SK-N-SH treated with all-trans-retinoic acid at 6 μM for 48 hours (cell line): ENCODE measurements around the gene RNMT.

Source experiments
- ATAC-seq: fragments of 200-7000 bp; cut with Tn5 transposase; 3 replicates; pipeline ENCODE4 v1.9.1; 2020; ENCODE audit warnings: mild to moderate bottlenecking, moderate library complexity
- ARNTL ChIP-seq: fragments of 450-650 bp; formaldehyde crosslinking; IDR thresholded peaks from 2 replicates; pipeline ENCODE4 v1.5.0; 2020; ENCODE audit warnings: low read depth, mild to moderate bottlenecking, moderate library complexity, borderline replicate concordance
- BACH2 ChIP-seq: fragments of 250-450 bp; sonication (Bioruptor Pico); IDR thresholded peaks from 2 replicates; pipeline ENCODE4 v1.9.0; 2021; ENCODE audit warnings: mild to moderate bottlenecking, borderline replicate concordance
- CREB5 ChIP-seq: fragments of 250-450 bp; sonication (Bioruptor Pico); IDR thresholded peaks from 2 replicates; pipeline ENCODE4 v1.5.1; 2020; ENCODE audit warnings: low read depth, mild to moderate bottlenecking, moderate library complexity
- CSDC2 ChIP-seq: fragments of 250-450 bp; sonication (Bioruptor Pico); IDR thresholded peaks from 2 replicates; pipeline ENCODE4 v1.5.0; 2020; ENCODE audit warnings: mild to moderate bottlenecking, moderate library complexity
- CSRNP3 ChIP-seq: fragments of 250-450 bp; sonication (Bioruptor Pico); IDR thresholded peaks from 2 replicates; pipeline ENCODE4 v1.5.1; 2021; ENCODE audit warnings: mild to moderate bottlenecking, moderate library complexity
- ESRRG ChIP-seq: fragments of 250-450 bp; sonication (Bioruptor Pico); IDR thresholded peaks from 2 replicates; pipeline ENCODE4 v1.6.1; 2021; ENCODE audit warnings: mild to moderate bottlenecking
- GLIS3 ChIP-seq: fragments of 250-450 bp; sonication (Bioruptor Pico); IDR thresholded peaks from 2 replicates; pipeline ENCODE4 v1.5.0; 2020; ENCODE audit warnings: mild to moderate bottlenecking, moderate library complexity
- OSR1 ChIP-seq: fragments of 250-450 bp; sonication (Bioruptor Pico); IDR thresholded peaks from 2 replicates; pipeline ENCODE4 v1.8.0; 2022; ENCODE audit warnings: moderate library complexity, mild to moderate bottlenecking, inconsistent platforms
- PATZ1 ChIP-seq: fragments of 250-450 bp; sonication (Bioruptor Pico); IDR thresholded peaks from 2 replicates; pipeline ENCODE4 v1.8.0; 2020; ENCODE audit warnings: mild to moderate bottlenecking, moderate library complexity, borderline replicate concordance
- POU6F1 ChIP-seq: fragments of 250-450 bp; sonication (Bioruptor Pico); IDR thresholded peaks from 2 replicates; pipeline ENCODE4 v1.8.0; 2021; ENCODE audit warnings: low read depth, mild to moderate bottlenecking, moderate library complexity, borderline replicate concordance
- PPARA ChIP-seq: fragments of 250-450 bp; sonication (Bioruptor Pico); IDR thresholded peaks from 2 replicates; pipeline ENCODE4 v1.5.0; 2020; ENCODE audit warnings: mild to moderate bottlenecking, borderline replicate concordance
- SNAI2 ChIP-seq: fragments of 250-450 bp; sonication (Bioruptor Pico); IDR thresholded peaks from 2 replicates; pipeline ENCODE4 v1.5.0; 2020; ENCODE audit warnings: mild to moderate bottlenecking, moderate library complexity
- TCF4 ChIP-seq: fragments of 250-450 bp; sonication (Bioruptor Pico); IDR thresholded peaks from 2 replicates; pipeline ENCODE4 v1.8.0; 2021; ENCODE audit warnings: mild to moderate bottlenecking, moderate library complexity, borderline replicate concordance
- TOX ChIP-seq: fragments of 250-450 bp; sonication (Bioruptor Pico); IDR thresholded peaks from 2 replicates; pipeline ENCODE4 v1.8.0; 2021; ENCODE audit warnings: mild to moderate bottlenecking, moderate library complexity, borderline replicate concordance
- TSHZ2 ChIP-seq: fragments of 250-450 bp; sonication (Bioruptor Pico); IDR thresholded peaks from 2 replicates; pipeline ENCODE4 v1.5.0; 2020; ENCODE audit warnings: mild to moderate bottlenecking, moderate library complexity
- ZC3H10 ChIP-seq: fragments of 250-450 bp; sonication (Bioruptor Pico); IDR thresholded peaks from 2 replicates; pipeline ENCODE4 v1.5.1; 2021; ENCODE audit warnings: mild to moderate bottlenecking, moderate library complexity
- ZFP3 ChIP-seq: fragments of 250-450 bp; sonication (Bioruptor Pico); IDR thresholded peaks from 2 replicates; pipeline ENCODE4 v1.5.0; 2020; ENCODE audit warnings: mild to moderate bottlenecking, moderate library complexity
- ZFP30 ChIP-seq: fragments of 450-650 bp; formaldehyde crosslinking; IDR thresholded peaks from 2 replicates; pipeline ENCODE4 v1.5.0; 2022; ENCODE audit warnings: mild to moderate bottlenecking, moderate library complexity
- ZNF565 ChIP-seq: fragments of 450-650 bp; formaldehyde crosslinking; conservative IDR thresholded peaks from 2 replicates; pipeline ENCODE4 v1.5.0; 2020; ENCODE audit warnings: low read depth, mild to moderate bottlenecking, moderate library complexity
- ZNF70 ChIP-seq: fragments of 450-650 bp; formaldehyde crosslinking; IDR thresholded peaks from 2 replicates; pipeline ENCODE4 v1.5.0; 2020; ENCODE audit warnings: mild to moderate bottlenecking, moderate library complexity
- ZNF8 ChIP-seq: fragments of 450-650 bp; formaldehyde crosslinking; IDR thresholded peaks from 2 replicates; pipeline ENCODE4 v1.5.0; 2020; ENCODE audit warnings: mild to moderate bottlenecking, moderate library complexity

RNMT gene

GRCh38 chr18:13791181-13791580 lies 64.7 kb downstream of the RNMT start:
- TF ChIP-seq ZFP3 (CRISPR knock-in tag) = no peak
- TF ChIP-seq CSRNP3 = no peak
- TF ChIP-seq ZNF8 (CRISPR knock-in tag) = no peak
- no peak for TF ChIP-seq CSDC2
- no peak for TF ChIP-seq BACH2
- TF ChIP-seq TCF4 = no peak
- no peak for TF ChIP-seq ZC3H10
- TF ChIP-seq GLIS3 (CRISPR knock-in tag) = no peak
- no peak for TF ChIP-seq ESRRG (CRISPR knock-in tag)
- TF ChIP-seq, all 23 proteins: peak for 0
- peak; percentile 28; the same call in 2 of the 3 replicates for ATAC-seq

- no peak for ATAC-seq
- TF ChIP-seq POU6F1 (no peak), CREB5 (CRISPR knock-in tag) (no peak), TSHZ2 (CRISPR knock-in tag) (no peak), GLIS3 (CRISPR knock-in tag) (no peak), CSRNP3 (no peak), OSR1 (CRISPR knock-in tag) (no peak), ZFP30 (CRISPR knock-in tag) (no peak), ARNTL (CRISPR knock-in tag) (no peak), ZC3H10 (no peak), ZNF8 (CRISPR knock-in tag) (no peak), TCF4 (no peak), ESRRG (CRISPR knock-in tag) (no peak), PPARA (CRISPR knock-in tag) (no peak), SNAI2 (CRISPR knock-in tag) (no peak), PATZ1 (CRISPR knock-in tag) (no peak), ZNF70 (CRISPR knock-in tag) (no peak), ZNF565 (CRISPR knock-in tag) (no peak)
Measured at GRCh38 chr18:13793819-13794218, 67.3 kb downstream of the RNMT start.

- ATAC-seq = peak; percentile 57
- TF ChIP-seq CSDC2 (no peak), ZFP3 (CRISPR knock-in tag) (no peak), PATZ1 (CRISPR knock-in tag) (no peak), POU6F1 (no peak), CREB5 (CRISPR knock-in tag) (no peak), TOX (CRISPR knock-in tag) (no peak)
Measured at GRCh38 chr18:13796515-13796914, 70.0 kb downstream of the RNMT start.
